ENCODE measurements around the gene CYP19A1. TPM values are rescaled to one million over a fixed set of nuclear protein-coding genes. Genes with fewer than 3 reads are reported as not detected.

The CYP19A1 gene
- total and polyA plus RNA-seq, 7 experiments from 2014 or later: 0.48 to 1.4 TPM; not detected in 5

- H3K4me1 Mint-ChIP-seq: no peaks in the 10 kb centered on the region
Observed at GRCh38 chr15:51320843-51321242, 17.6 kb downstream of the CYP19A1 start.

GRCh38 chr15:51319539-51319938 lies 18.9 kb downstream of the CYP19A1 start:
- H3K9me3 ChIP-seq (ENCODE audit: control insufficient read depth in 2 of 3, low read length in 3 of 3): no peaks in the 10 kb centered on the region
- DNase-seq: no peak
- no peaks in the 10 kb centered on the region for H3K9me3 Mint-ChIP-seq
- H3K27me3 Mint-ChIP-seq: peaks cover 0 to 13% (median 1%) of the 10 kb centered on the region in 5 donors
- POLR2A ChIA-PET: no interaction called here
- no peak overlapping the region for H3K27ac Mint-ChIP-seq
- H3K4me1 ChIP-seq (ENCODE audit: control insufficient read depth in 2 of 2, insufficient read depth in 2 of 2, low read length in 2 of 2): no peaks in the 10 kb centered on the region
- no peaks in the 10 kb centered on the region for H3K4me1 Mint-ChIP-seq
- ATAC-seq: no peak
- no peak overlapping the region for H3K27ac ChIP-seq (ENCODE audit: low read depth, low read length)
- H3K27me3 ChIP-seq (ENCODE audit: control insufficient read depth in 2 of 2, insufficient read depth in 2 of 2, low read length in 2 of 2): no peaks in the 10 kb centered on the region
- no peaks in the 10 kb centered on the region for H3K36me3 ChIP-seq (ENCODE audit: control insufficient read depth in 2 of 3, insufficient read depth in 3 of 3, low read length in 3 of 3)
- CTCF ChIA-PET: no interaction called here
- intact Hi-C loops (cut with micrococcal nuclease): no loop called here
- no peak overlapping the region for H3K4me3 Mint-ChIP-seq
- no peak overlapping the region for H3K4me3 ChIP-seq (ENCODE audit: low read length)
- no peaks in the 10 kb centered on the region for H3K36me3 Mint-ChIP-seq

More at GRCh38 chr15:51320843-51321242, 17.6 kb downstream of the CYP19A1 start:
- H3K36me3 Mint-ChIP-seq: no peaks in the 10 kb centered on the region
- H3K36me3 ChIP-seq (ENCODE audit: control insufficient read depth in 2 of 3, insufficient read depth in 3 of 3, low read length in 3 of 3): no peaks in the 10 kb centered on the region
- peaks cover 0 to 13% (median 2%) of the 10 kb centered on the region in 5 donors for H3K27me3 Mint-ChIP-seq
- no peaks in the 10 kb centered on the region for H3K4me1 ChIP-seq (ENCODE audit: control insufficient read depth in 2 of 2, insufficient read depth in 2 of 2, low read length in 2 of 2)
- no peak overlapping the region for H3K4me3 Mint-ChIP-seq
- H3K27ac Mint-ChIP-seq: no peak overlapping the region
- no peak overlapping the region for H3K4me3 ChIP-seq (ENCODE audit: low read length)
- no peak overlapping the region for H3K27ac ChIP-seq (ENCODE audit: low read depth, low read length)
- H3K27me3 ChIP-seq (ENCODE audit: control insufficient read depth in 2 of 2, insufficient read depth in 2 of 2, low read length in 2 of 2): no peaks in the 10 kb centered on the region
- intact Hi-C loops (cut with micrococcal nuclease): no loop called here
- DNase-seq (no peak), ATAC-seq (no peak)
- H3K9me3 Mint-ChIP-seq: no peaks in the 10 kb centered on the region
- ChIA-PET CTCF (no interaction called here), POLR2A (no interaction called here)
- no peaks in the 10 kb centered on the region for H3K9me3 ChIP-seq (ENCODE audit: control insufficient read depth in 2 of 3, low read length in 3 of 3)

- Mint-ChIP-seq H3K27ac (no peak overlapping the region), H3K9me3 (peaks cover 0 to 1% (median 0%) of the 10 kb centered on the region in 11 donors)
- intact Hi-C loops (cut with micrococcal nuclease): no loop called here
Observed at GRCh38 chr15:51318382-51319150, 19.8 kb downstream of the CYP19A1 start.

GRCh38 chr15:51316636-51317035 lies 21.8 kb downstream of the CYP19A1 start:
- H3K27me3 ChIP-seq (ENCODE audit: control insufficient read depth in 2 of 2, insufficient read depth in 2 of 2, low read length in 2 of 2): no peaks in the 10 kb centered on the region
- POLR2A ChIA-PET: no interaction called here
- no peaks in the 10 kb centered on the region for H3K4me1 ChIP-seq (ENCODE audit: control insufficient read depth in 2 of 2, insufficient read depth in 2 of 2, low read length in 2 of 2)
- intact Hi-C loops (cut with micrococcal nuclease): no loop called here
- no peaks in the 10 kb centered on the region for H3K36me3 ChIP-seq (ENCODE audit: control insufficient read depth in 2 of 3, insufficient read depth in 3 of 3, low read length in 3 of 3)
- no peaks in the 10 kb centered on the region for H3K9me3 ChIP-seq (ENCODE audit: control insufficient read depth in 2 of 3, low read length in 3 of 3)
- peaks cover 0 to 12% (median 0%) of the 10 kb centered on the region in 5 donors for H3K27me3 Mint-ChIP-seq
- ATAC-seq (no peak), DNase-seq (no peak)
- H3K9me3 Mint-ChIP-seq: peaks cover 0 to 1% (median 0%) of the 10 kb centered on the region in 11 donors
- H3K36me3 Mint-ChIP-seq: no peaks in the 10 kb centered on the region
- no peak overlapping the region for H3K4me3 ChIP-seq (ENCODE audit: low read length)
- no peak overlapping the region for H3K4me3 Mint-ChIP-seq
- no peak overlapping the region for H3K27ac ChIP-seq (ENCODE audit: low read depth, low read length)
- CTCF ChIA-PET: no interaction called here
- H3K4me1 Mint-ChIP-seq: no peaks in the 10 kb centered on the region
- no peak overlapping the region for H3K27ac Mint-ChIP-seq

More at GRCh38 chr15:51318382-51319150, 19.8 kb downstream of the CYP19A1 start:
- Mint-ChIP-seq H3K36me3 (no peaks in the 10 kb centered on the region), H3K27me3 (peaks cover 0 to 13% (median 0%) of the 10 kb centered on the region in 5 donors), H3K4me1 (no peaks in the 10 kb centered on the region), H3K4me3 (no peak overlapping the region)
- CTCF ChIA-PET: no interaction called here
- ATAC-seq (no peak), DNase-seq (no peak)
- H3K27ac ChIP-seq (ENCODE audit: low read depth, low read length): no peak overlapping the region
- H3K4me3 ChIP-seq (ENCODE audit: low read length): no peak overlapping the region
- POLR2A ChIA-PET: no interaction called here
- no peaks in the 10 kb centered on the region for H3K9me3 ChIP-seq (ENCODE audit: control insufficient read depth in 2 of 3, low read length in 3 of 3)
- H3K36me3 ChIP-seq (ENCODE audit: control insufficient read depth in 2 of 3, insufficient read depth in 3 of 3, low read length in 3 of 3): no peaks in the 10 kb centered on the region
- H3K27me3 ChIP-seq (ENCODE audit: control insufficient read depth in 2 of 2, insufficient read depth in 2 of 2, low read length in 2 of 2): no peaks in the 10 kb centered on the region
- H3K4me1 ChIP-seq (ENCODE audit: control insufficient read depth in 2 of 2, insufficient read depth in 2 of 2, low read length in 2 of 2): no peaks in the 10 kb centered on the region

GRCh38 chr15:51315726-51316125 lies 22.7 kb downstream of the CYP19A1 start:
- intact Hi-C loops (cut with micrococcal nuclease): no loop called here
- Histone ChIP-seq H3K4me1 (ENCODE audit: control insufficient read depth in 2 of 2, insufficient read depth in 2 of 2, low read length in 2 of 2) (no peaks in the 10 kb centered on the region), H3K4me3 (ENCODE audit: low read length) (no peak overlapping the region), H3K27ac (ENCODE audit: low read depth, low read length) (no peak overlapping the region), H3K9me3 (ENCODE audit: control insufficient read depth in 2 of 3, low read length in 3 of 3) (no peaks in the 10 kb centered on the region), H3K27me3 (ENCODE audit: control insufficient read depth in 2 of 2, insufficient read depth in 2 of 2, low read length in 2 of 2) (no peaks in the 10 kb centered on the region), H3K36me3 (ENCODE audit: control insufficient read depth in 2 of 3, insufficient read depth in 3 of 3, low read length in 3 of 3) (no peaks in the 10 kb centered on the region)
- Mint-ChIP-seq H3K4me3 (no peak overlapping the region), H3K27me3 (peaks cover 0 to 7% (median 0%) of the 10 kb centered on the region in 5 donors), H3K4me1 (no peaks in the 10 kb centered on the region), H3K9me3 (peaks cover 0 to 1% (median 0%) of the 10 kb centered on the region in 11 donors), H3K27ac (no peak overlapping the region), H3K36me3 (no peaks in the 10 kb centered on the region)
- ATAC-seq (no peak), DNase-seq (no peak)
- POLR2A ChIA-PET: no interaction called here
- CTCF ChIA-PET: no interaction called here

GRCh38 chr15:51314391-51315337 lies 23.7 kb downstream of the CYP19A1 start:
- intact Hi-C loops (cut with micrococcal nuclease): no loop called here
- no peak overlapping the region for H3K4me3 Mint-ChIP-seq
- DNase-seq: no peak
- Histone ChIP-seq H3K4me1 (ENCODE audit: control insufficient read depth in 2 of 2, insufficient read depth in 2 of 2, low read length in 2 of 2) (no peaks in the 10 kb centered on the region), H3K27me3 (ENCODE audit: control insufficient read depth in 2 of 2, insufficient read depth in 2 of 2, low read length in 2 of 2) (no peaks in the 10 kb centered on the region), H3K9me3 (ENCODE audit: control insufficient read depth in 2 of 3, low read length in 3 of 3) (no peaks in the 10 kb centered on the region), H3K27ac (ENCODE audit: low read depth, low read length) (no peak overlapping the region), H3K4me3 (ENCODE audit: low read length) (no peak overlapping the region), H3K36me3 (ENCODE audit: control insufficient read depth in 2 of 3, insufficient read depth in 3 of 3, low read length in 3 of 3) (no peaks in the 10 kb centered on the region)
- peaks cover 0 to 1% (median 0%) of the 10 kb centered on the region in 11 donors for H3K9me3 Mint-ChIP-seq
- no peaks in the 10 kb centered on the region for H3K4me1 Mint-ChIP-seq
- H3K27me3 Mint-ChIP-seq: peaks cover 0 to 7% (median 0%) of the 10 kb centered on the region in 5 donors
- ChIA-PET CTCF (interaction anchor here (1.0 kb wide), 1 partner anchor 11 kb away, joined by 3 read pairs; no protein-coding TSS in a partner anchor), POLR2A (no interaction called here)
- H3K27ac Mint-ChIP-seq: no peak overlapping the region
- ATAC-seq: no peak
- H3K36me3 Mint-ChIP-seq: no peaks in the 10 kb centered on the region

All from naive thymus-derived CD4-positive, alpha-beta T cell (primary cell).